Karpas-422 (cell line): Measurements from ENCODE around the gene HSFX2. TPM values are rescaled to one million over a fixed set of nuclear protein-coding genes. Genes with fewer than 3 reads are reported as not detected.

Experiments used
- total RNA-seq: library from RNA; depleted of rRNA; stranded (reverse); fragments of >200 nt; shearing (Covaris generic); gene quantifications from 2 replicates; pipeline ENCODE4 v1.2.3, GENCODE V29; 2014; ENCODE audit warnings: low replicate concordance; rRNA removed

Gene HSFX2
- total RNA-seq, 1 experiment from 2014 or later = not detected

Other genes with a start within 250 kb of the HSFX2 start
- 134 and 263 TPM in 2 replicates for gene IDS, start 90.0 kb downstream of the HSFX2 start, total RNA-seq
- 11.6 and 12.5 TPM in 2 replicates for gene EOLA1, start 54.3 kb downstream of the HSFX2 start, total RNA-seq
- not detected in 2 replicates for gene HSFX3, start 45.4 kb downstream of the HSFX2 start, total RNA-seq
- gene MAGEA9B, start 7.9 kb downstream of the HSFX2 start, total RNA-seq = 0.11 TPM in 1 of 2 replicates, not detected in the other
- gene TMEM185A, start 36.5 kb upstream of the HSFX2 start, total RNA-seq = 11.5 and 34.2 TPM in 2 replicates
- gene MAGEA11, start 116.7 kb upstream of the HSFX2 start, total RNA-seq = not detected in 2 replicates
- gene HSFX1, start 178.8 kb upstream of the HSFX2 start, total RNA-seq = 1.2 TPM in 1 of 2 replicates, not detected in the other
- gene MAGEA9, start 186.6 kb upstream of the HSFX2 start, total RNA-seq = not detected in 2 replicates